ENCODE results near the gene RELT. TPM values are rescaled to one million over a fixed set of nuclear protein-coding genes. Genes with fewer than 3 reads are reported as not detected.
"Not testable (repeated sequence)": the region's sequence is repeated elsewhere in the genome, so short reads cannot be mapped to it uniquely, and the experiment has no call there.

Gene RELT
- polyA plus RNA-seq, 1 donor, result 3.3 TPM

DNA sequence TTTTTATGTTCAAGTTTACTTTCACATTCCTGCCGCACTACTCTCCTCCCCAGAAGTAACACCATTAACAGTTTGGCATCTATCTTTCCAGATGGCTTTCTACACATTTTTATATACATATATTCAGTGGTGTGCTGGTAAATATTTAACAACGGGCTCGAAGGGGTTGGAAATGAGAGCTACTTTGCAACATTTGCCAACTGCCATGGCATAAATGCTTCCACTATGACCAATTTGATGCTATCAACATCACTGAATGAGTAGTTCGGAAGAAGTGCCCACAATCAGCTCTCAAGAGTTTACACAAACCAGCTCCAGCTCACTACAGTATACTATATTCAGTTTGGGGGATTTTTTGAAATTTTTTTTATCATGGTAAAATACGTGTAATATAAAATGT, 55.2 kb downstream of the RELT start:
- 100% methylated on average over 2 of the region's 5 CpGs for WGBS (ENCODE audit: insufficient coverage, low lambda C conversion rate)
- no peak for DNase-seq
- Histone ChIP-seq H3K4me1 (ENCODE audit: control insufficient read depth, insufficient read depth, low read length) (no peaks in the 10 kb centered on the region), H3K4me3 (ENCODE audit: low read length) (no peak overlapping the region), H3K27me3 (ENCODE audit: control insufficient read depth, insufficient read depth, low read length) (no peaks in the 10 kb centered on the region), H3K36me3 (ENCODE audit: control insufficient read depth, insufficient read depth, low read length) (peaks cover 9% of the 10 kb centered on the region), H3K27ac (ENCODE audit: low read length) (no peak overlapping the region), H3K9me3 (ENCODE audit: control insufficient read depth, low read depth, low read length) (no peaks in the 10 kb centered on the region)

- not testable (repeated sequence) for H3K27ac ChIP-seq (ENCODE audit: low read length); H3K4me3 ChIP-seq (ENCODE audit: low read length); H3K4me1 ChIP-seq (ENCODE audit: control insufficient read depth, insufficient read depth, low read length); H3K9me3 ChIP-seq (ENCODE audit: control insufficient read depth, low read depth, low read length); H3K36me3 ChIP-seq (ENCODE audit: control insufficient read depth, insufficient read depth, low read length); DNase-seq; H3K27me3 ChIP-seq (ENCODE audit: control insufficient read depth, insufficient read depth, low read length)
- 100% methylated on average over 2 of the region's 4 CpGs for WGBS (ENCODE audit: insufficient coverage, low lambda C conversion rate)
These were observed 60.7 kb downstream of the RELT start for GRCh38 chr11:73436859-73437258.

DNA sequence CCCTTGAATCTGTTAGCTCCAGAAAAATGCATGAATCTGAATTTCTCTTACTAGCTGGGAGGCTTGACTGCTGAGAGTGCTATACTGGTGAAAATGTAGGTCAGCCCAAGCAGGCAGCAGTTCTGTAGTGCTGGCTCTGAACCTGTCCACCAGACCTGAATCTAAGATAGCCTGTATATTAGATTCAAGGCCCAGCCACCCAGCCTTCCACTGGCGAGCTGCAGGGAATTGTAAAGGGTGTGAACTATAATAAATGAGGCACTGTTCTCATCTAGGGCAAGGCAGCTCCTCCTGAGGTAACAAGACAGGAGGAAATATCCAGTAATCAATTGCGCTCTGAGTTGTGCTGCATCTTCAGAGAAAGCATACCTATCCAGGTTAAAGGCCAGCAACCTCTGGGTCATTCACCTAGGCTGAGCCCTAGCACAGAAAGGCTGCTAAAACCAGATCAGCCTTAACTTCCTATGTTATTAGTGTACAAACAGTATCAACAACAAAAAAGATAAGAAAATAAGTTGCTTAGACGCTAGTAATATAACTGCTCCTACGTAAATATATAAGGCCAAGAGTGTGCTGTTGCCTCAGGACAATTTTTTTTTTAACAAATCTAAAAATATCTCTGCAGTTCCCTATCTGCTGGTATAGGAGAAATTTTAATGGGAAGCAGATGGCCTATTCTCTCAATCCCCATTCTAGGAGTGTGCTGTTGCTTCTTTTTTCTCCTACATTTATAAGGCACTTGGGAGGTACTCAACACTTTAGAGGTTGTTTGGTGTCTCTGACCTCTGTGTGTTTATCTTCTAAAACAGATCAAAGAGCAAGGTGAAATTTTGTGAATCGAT, 63.0 kb downstream of the RELT start:
- no peak overlapping the region for H3K4me3 ChIP-seq (ENCODE audit: low read length)
- H3K27ac ChIP-seq (ENCODE audit: low read length), result no peak overlapping the region
- H3K27me3 ChIP-seq (ENCODE audit: control insufficient read depth, insufficient read depth, low read length), result no peaks in the 10 kb centered on the region
- H3K9me3 ChIP-seq (ENCODE audit: control insufficient read depth, low read depth, low read length), result no peaks in the 10 kb centered on the region
- H3K36me3 ChIP-seq (ENCODE audit: control insufficient read depth, insufficient read depth, low read length), result no peaks in the 10 kb centered on the region
- WGBS (ENCODE audit: insufficient coverage, low lambda C conversion rate), result 63% methylated on average over 2 of the region's 5 CpGs
- DNase-seq, result peak in 1 of 2 donors; percentile 34
- H3K4me1 ChIP-seq (ENCODE audit: control insufficient read depth, insufficient read depth, low read length), result peaks cover 7% of the 10 kb centered on the region

DNA sequence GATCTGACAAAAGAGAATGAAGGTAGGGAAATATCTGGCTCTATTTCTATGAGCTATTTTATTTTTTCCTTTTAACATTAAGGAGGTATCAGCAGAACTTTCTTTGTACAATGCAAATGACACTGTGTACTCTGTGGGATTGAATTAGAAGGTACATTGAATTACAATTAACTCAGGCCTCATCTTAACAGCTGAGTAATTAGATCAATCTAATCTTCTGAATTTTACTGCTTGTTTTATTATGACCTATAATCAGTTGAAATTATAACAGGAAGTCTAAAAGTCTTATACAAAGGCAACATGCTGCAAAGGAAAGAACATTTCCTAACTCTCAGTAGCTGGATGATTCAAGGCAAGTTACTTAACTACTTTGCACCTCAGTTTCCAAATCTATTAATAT, 69.8 kb downstream of the RELT start:
- Histone ChIP-seq H3K27ac (ENCODE audit: low read length) (no peak overlapping the region), H3K9me3 (ENCODE audit: control insufficient read depth, low read depth, low read length) (no peaks in the 10 kb centered on the region), H3K4me3 (ENCODE audit: low read length) (no peak overlapping the region), H3K27me3 (ENCODE audit: control insufficient read depth, insufficient read depth, low read length) (no peaks in the 10 kb centered on the region), H3K4me1 (ENCODE audit: control insufficient read depth, insufficient read depth, low read length) (peaks cover 6% of the 10 kb centered on the region), H3K36me3 (ENCODE audit: control insufficient read depth, insufficient read depth, low read length) (no peaks in the 10 kb centered on the region)
- DNase-seq, result peak in 1 of 2 donors; percentile 28

GRCh38 chr11:73446766-73447165, 70.6 kb downstream of the RELT start:
- 100% methylated on average over 2 of the region's 2 CpGs for WGBS (ENCODE audit: insufficient coverage, low lambda C conversion rate)
- DNase-seq, result no peak
- no peaks in the 10 kb centered on the region for H3K9me3 ChIP-seq (ENCODE audit: control insufficient read depth, low read depth, low read length)
- H3K4me1 ChIP-seq (ENCODE audit: control insufficient read depth, insufficient read depth, low read length), result peaks cover 6% of the 10 kb centered on the region
- no peaks in the 10 kb centered on the region for H3K36me3 ChIP-seq (ENCODE audit: control insufficient read depth, insufficient read depth, low read length)
- H3K27me3 ChIP-seq (ENCODE audit: control insufficient read depth, insufficient read depth, low read length), result no peaks in the 10 kb centered on the region
- no peak overlapping the region for H3K27ac ChIP-seq (ENCODE audit: low read length)
- no peak overlapping the region for H3K4me3 ChIP-seq (ENCODE audit: low read length)

Other genes starting within 250 kb of the RELT start
- gene FCHSD2, start 234.1 kb upstream of the RELT start, polyA plus RNA-seq, result 23.4 TPM
- gene P2RY2, start 158.1 kb upstream of the RELT start, polyA plus RNA-seq, result 4.8 TPM
- 19.9 TPM for gene P2RY6, start 104.1 kb upstream of the RELT start, polyA plus RNA-seq
- 61.4 TPM for gene ARHGEF17, start 68.1 kb upstream of the RELT start, polyA plus RNA-seq
- 22.9 TPM for gene FAM168A, start 221.7 kb downstream of the RELT start, polyA plus RNA-seq